GM21576 (cell line): ENCODE results near the gene PLD6.
"Not testable (repeated sequence)": the region's sequence is repeated elsewhere in the genome, so short reads cannot be mapped to it uniquely, and the experiment has no call there.

Experiments
- ATAC-seq: cut with Tn5 transposase; IDR thresholded peaks from one replicate; pipeline ENCODE4 v1.9.1; 2021; ENCODE audit warnings: mild to moderate bottlenecking, moderate library complexity; ENCODE audit not compliant: unreplicated experiment

PLD6 gene, protein sequence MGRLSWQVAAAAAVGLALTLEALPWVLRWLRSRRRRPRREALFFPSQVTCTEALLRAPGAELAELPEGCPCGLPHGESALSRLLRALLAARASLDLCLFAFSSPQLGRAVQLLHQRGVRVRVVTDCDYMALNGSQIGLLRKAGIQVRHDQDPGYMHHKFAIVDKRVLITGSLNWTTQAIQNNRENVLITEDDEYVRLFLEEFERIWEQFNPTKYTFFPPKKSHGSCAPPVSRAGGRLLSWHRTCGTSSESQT

DNA sequence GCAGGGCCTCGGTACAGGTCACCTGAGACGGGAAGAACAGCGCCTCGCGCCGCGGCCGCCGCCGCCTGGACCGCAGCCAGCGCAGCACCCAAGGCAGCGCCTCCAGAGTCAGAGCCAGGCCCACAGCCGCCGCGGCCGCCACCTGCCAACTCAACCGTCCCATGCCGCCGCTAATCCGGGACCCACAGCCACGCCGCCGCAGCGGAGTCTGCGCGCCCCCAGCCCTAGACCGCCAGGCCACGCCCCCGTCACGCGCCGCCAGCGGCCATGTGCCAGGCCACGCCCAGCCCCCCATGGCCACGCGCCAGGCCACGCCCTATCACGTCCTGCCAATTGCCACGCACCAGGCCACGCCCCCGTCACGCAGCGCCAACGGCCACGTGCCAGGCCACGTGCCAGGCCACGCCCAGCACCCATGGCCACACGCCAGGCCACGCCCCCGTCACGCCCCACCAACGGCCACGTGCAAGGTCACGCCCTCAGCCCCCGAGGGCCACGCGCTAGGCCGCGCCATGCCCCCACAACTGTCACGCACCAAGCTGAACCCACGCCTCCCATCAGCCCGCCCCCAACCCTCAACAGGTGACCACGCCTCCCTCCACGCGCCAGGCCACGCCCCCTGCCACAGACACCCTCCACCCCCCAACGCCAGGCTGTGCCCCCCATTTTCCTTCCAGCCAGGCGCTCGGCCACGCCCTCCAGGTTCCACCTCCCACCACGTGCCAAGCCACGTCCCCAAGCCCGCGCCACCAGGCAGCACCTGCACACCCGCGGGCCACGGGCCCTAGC is at the start of gene PLD6:
Gene PLD6 (minus strand): TSS at position 210 of the 789 bp plus-strand sequence. CDS start 47 bp downstream, at position 163.
- peak; percentile 49 for ATAC-seq

DNA sequence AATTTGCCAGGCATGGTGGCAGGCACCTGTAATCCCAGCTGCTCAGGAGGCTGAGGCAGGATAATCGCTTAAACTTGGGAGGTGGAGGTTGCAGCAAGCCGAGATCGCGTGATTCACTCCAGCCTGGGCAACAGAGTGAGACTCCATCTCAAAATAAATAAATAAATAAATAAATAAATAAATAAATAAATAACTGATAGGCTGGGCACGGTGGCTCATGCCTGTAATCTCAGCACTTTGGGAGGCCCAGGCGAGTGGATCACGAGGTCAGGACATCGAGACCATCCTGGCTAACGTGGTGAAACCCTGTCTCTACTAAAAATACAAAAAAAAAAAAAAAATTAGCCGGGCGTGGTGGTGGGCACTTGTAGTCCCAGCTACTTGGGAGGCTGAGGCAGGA is 49.6 kb upstream of the PLD6 start:
- not testable (repeated sequence) for ATAC-seq

DNA sequence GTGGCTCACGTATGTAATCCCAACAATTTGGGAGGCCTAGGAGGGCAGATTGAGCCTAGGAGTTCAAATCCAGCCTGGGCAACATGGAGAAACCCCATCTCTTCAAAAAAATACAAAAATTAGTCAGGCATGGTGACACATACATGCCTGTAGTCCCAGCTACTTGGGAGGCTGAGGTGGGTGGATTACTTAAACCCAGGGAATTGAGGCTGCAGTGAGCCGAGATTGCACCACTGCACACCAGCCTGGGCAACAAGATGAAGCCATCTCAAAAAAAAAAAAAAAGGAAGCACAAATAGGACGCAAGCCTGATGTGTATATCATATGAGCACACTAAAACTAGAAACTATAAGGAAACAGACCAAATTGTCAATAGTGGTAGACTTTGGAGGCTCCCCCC is 47.9 kb upstream of the PLD6 start:
- no peak for ATAC-seq

DNA sequence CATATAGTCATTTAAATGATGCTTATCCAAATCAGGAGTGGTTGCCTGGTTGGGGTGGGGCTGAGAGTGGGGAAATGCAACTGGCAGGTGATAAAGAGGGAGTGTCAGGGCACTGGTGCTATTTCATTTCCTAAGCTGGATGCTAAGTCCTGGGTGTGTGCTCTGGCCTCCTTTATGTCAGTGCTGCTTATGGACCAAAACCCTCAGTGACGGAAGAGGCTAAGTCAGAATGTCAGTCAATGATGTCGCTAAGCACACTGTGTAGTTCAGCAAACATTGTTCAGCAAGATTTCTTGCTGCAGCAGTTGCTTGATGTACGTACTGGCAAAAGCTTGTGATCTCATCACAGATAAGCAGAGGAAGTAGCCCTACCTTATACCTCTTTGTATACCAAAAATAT is 47.3 kb upstream of the PLD6 start:
- no peak for ATAC-seq

DNA sequence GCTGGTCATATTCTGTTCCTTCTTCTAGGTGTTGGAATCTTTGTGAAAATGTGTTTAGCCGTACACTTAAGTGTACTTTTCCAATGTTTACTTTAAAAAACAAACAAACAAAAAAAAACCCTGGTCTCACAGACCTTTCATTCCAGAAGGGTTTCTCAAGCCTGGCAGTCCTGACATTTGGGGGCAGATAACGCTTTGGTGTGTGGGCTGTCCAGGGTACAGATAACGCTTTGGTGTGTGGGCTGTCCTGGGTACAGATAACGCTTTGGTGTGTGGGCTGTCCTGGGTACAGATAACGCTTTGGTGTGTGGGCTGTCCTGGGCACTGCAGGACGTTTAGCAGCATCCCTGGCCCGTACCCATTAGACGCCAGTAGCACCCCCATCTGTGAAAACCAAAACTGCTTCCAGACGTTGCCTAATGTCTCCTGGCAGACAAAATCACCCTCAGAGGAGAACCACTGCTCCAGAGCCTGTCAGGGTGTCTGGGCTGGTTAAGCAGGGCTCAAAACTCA is 46.1 kb upstream of the PLD6 start:
- no peak for ATAC-seq

DNA sequence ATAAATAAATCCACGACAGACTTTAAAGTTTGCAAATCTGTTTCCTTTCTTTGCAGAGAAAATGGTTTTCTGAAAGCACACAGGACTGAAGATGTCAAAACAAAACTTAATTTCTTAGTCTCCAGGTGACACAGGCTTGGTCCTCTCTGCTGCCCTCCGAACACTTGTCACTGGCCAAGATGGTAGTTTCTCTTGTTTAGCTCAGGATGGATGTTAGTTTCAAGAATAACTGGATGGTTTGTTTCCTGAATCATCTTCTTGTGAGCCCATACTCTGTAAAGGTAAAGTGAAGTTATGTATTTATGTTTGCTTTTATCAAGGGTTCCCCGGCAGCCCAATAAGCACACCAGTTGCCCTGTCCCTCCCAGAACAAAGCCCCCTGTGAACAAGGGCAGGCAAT is 40.7 kb upstream of the PLD6 start:
- ATAC-seq, result no peak

DNA sequence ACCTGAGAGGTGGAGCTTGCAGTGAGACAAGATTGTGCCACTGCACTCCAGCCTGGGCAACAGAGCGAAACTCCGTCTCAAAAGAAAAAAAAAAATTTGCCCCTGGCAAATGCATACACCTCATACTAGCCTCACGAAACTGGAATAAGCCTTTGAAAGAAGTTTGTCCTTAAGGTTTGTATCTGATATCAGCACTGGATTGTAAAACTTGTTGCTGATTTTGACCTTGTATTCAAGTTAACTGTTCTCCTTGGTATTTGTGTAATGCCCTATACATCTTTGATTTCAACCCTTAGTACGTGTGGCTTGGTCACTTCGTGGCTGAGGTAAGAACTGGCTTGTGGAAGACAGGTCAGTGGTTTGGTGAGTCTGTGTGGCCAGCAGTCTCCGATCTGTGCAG is 37.0 kb upstream of the PLD6 start:
- no peak for ATAC-seq

DNA sequence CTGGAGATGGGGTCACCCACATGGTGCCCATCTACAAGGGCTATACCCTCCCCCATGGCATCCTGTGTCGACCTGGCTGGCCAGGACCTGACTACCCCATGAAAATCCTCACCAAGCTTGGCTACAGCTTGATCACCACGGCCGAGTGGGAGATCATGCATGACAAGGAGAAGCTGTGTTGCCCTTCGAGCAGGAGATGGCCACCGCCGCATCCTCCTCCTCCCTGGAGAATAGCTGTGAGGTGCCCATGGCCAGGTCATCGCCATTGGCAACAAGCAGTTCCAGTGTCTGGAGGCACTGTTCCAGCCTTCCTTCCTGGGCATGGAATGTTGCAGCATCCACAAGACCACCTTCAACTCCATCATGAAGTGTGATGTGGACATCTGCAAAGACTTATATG is 36.1 kb upstream of the PLD6 start:
- no peak for ATAC-seq

DNA sequence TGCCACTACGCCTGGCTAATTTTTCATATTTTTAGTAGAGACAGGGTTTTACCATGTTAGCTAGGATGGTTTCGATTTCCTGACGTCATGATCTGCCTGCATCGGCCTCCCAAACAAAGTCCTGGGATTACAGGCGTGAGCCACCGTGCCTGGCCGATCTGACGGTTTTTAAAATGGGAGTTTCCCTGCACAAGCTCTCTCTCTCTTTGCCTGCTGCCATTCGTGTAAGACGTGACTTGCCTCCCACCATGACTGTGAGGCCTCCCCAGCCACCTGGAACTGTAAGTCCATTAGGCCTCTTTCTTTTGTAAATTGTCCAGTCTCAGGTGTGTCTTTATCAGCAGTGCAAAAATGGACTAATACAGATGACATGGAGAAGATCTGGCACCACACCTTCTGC is 35.5 kb upstream of the PLD6 start:
- ATAC-seq, result no peak

DNA sequence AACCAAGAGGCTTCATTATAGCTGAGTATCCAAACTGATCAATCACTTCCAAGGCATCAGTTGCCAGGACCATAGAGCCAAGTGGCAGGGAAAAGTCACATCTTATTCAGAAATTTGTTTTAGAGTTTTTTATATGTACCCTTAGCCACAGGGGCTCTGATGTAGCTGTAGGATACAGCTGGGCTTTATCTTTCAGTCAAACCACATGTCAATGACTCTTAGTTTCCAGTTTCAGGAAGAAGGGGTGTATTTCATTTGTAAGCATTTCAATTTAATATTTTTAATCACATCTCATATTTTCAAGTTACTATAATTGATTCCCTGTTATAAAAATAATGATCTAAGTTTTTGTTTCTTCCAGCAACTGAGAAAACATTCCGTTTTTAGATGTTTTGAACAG is 33.7 kb upstream of the PLD6 start:
- no peak for ATAC-seq

DNA sequence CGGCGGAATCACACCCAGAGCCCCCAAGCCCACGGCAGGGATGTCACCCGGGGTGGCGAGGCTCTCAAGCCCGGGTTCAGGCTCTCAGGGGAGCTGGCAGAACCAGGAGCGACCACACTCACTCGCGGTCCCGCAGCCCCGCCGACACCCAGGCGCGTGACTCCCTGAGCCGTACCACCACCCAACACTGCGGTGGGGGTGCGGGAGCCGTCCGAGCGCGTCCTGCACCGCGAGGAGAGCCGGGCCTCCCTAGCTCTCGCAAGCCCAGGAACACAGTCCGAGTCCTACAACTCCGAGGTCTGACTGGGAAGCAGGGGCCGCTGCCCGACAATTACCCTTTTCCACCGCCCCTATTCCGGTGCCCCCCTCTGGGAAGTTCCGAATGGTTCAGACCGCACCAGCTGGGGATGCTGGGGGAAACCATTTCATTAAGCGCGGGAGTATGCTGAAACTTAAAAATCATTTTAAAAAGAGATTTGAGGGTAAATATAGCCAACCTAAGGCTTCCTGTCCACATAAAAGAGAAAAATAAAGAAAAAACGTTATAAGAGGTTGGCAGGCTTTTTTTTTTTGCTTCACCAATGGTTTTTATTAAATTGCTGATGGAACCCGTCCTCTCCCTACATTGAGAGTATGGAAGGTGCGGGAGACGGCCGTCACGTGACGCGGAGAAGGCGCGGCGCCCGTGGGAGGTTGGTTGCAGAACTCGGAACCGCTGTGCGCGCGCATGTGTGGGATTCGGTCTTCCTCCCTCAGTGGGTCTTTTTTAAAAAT is 31.1 kb upstream of the PLD6 start, which contains the start of gene FLCN:
Gene FLCN (minus strand): TSS at position 143 of the 774 bp plus-strand sequence. CDS start 9,031 bp downstream, outside the sequence.
- peak; percentile 75 for ATAC-seq

DNA sequence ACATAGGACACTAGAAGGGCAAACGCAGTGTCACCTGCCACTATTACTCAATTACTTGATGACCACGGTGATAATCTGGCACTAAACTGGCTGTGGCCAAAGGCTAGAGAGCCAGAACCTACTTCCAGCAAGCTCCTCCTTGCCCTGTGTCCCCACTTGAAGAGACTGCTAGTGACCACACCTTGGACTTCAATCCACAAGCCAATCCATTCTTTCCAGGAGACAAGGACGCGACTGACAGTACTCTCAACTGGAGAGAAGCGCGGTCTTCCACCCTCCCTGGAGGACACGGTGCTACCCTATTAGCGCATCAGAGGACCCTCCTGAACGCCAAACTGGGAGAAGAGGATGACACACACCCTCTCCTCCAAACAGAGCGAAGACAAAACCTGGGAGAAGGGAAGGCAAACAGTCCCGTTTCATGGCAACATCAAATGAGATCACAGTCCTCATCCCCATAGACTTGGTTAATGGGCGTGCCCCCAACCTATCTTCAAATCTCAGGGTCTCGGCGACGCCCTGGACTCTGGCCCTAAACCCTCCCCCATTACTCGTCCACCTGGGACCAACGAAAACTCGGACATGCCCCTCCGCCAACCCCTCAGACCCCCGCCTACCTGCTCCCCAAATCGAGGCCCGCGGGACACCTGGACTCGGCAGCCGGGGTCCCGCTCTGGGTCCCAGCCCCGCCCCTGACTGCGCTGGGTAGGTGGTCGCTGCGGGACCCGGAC is 30.3 kb upstream of the PLD6 start:
- ATAC-seq, result peak; percentile 32

DNA sequence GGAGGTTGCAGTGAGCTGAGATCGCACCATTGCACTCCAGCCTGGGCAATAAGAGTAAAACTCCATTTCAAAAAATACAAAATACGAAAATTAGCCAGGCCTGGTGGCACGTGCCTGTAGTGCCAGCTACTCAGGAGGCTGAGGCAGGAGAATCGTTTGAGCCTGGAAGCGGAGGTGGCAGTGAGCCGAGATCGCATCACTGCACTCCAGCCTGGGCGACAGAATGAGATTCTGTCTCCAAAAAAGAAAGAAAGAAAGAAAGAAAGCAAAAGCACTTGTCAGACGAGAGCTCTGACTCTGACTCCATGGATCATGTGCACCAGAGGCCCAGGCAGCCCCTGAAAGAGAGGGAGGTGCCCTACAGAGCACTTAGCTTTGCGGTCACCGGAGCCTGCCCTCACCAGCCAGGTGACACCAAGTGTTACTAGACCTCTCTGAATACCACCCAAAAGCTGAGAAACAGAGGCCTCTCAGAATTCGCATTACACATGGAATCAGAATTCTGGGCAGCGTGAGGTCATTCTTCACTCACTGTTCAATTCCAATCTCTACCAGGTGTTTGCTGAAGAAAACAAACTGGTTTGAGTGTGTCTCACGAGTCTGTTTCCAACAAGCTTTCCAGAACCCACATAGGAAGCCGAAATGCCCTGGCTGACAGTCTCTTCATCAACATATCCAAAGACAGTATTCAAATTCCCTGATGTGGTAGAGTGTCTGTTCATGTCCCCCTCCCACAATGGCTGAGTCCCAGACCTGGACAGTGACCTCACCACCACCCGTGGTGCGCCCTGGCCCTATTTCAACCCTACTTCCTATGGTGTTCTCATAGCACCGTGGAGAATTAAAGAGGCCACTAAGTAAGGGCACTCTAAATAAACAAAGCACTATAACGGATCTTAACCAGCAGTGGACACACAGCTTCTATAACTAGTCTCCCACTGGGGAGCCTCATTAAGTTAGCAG is 29.4 kb upstream of the PLD6 start:
- no peak for ATAC-seq

DNA sequence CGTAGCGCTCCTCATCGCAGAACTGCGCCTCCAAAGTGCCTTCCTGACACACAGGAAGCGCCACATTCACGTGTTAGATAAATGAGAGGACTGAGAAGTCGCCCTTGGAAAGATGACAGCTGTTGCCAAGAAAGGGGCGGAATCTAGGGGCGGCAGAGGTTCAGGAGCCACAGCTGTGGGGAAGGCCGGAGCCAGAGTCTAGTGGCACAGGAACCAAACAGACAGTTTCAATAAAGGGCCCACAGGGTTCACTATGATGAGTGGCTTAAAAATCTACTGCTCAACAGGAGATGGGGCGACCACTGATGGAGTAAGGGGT is 26.1 kb upstream of the PLD6 start:
- ATAC-seq, result no peak

DNA sequence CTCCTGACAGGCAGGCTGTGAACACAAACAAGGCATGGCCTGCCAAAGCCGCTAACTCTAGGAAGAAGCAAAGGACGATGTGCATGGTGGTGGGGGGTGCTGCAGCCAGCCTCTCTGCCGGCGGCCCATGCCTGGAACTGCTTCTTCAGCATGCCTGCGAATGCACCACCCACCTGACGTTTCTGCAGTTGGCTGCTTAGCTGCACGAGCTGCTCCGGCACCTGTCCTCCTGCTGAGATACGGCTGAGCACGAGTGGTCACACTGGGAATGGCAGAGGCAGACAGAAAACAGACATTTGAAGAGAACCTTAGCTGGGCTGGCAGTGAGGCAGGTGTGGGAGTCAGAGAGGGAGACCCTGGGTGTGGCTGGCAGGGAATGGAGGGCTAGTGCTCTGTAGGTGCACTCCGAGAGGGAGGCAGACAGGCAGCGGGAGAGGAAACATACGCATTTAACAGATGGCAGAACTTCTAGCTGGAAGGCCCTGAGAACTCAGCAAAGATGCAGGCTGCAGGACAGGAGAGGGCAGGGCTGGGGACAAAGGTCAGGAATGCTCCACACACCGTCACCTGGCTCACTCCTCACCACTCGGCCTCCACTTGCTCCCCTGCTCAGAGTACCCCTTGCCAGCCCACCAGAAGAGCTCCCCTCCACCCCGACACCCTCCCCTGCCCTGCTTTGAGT is 25.6 kb upstream of the PLD6 start:
- ATAC-seq, result no peak

DNA sequence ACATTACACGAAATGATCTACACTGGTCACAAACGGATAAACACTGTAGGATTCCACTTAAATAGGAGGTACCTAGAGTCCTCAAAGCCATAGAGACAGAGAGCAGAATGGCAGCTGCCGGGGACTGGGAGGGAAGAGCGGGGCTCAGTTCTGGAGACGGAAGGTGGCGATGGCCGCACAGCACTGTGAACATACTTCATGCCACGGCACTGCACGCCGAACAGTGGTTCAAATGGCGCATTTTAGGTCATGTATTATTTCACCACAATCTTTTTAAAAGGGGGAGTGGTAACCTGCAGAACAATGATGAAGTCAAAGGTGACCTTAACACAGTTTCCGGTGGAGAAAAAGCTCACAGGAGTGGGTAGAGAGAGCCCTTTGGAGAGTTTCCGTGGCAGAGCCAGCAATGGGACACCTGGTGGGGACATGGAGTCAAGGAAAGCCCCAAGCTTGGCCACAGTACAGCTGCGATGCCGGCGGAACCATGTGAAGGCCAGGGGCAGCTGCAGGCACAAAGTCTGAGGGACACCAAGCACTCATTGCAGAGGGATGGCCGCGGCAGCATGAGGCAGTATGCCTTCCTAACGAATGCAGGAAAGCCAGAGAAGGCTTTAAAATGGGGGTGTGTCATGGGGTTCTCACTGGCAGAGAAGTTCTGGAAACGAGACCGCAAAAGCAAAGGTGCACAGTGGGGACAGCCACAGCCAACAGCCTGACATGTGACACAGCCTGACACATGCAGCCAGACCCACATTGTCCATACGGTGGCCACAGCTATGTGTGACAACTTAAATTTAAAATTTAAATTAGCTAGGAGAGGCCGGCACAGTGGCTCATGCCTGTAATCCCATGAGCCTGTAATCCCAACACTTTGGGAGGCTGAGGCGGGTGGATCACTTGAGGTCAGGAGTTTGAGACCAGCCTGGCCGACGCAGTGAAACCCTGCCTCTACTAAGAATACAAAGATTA is 23.6 kb upstream of the PLD6 start:
- no peak for ATAC-seq

DNA sequence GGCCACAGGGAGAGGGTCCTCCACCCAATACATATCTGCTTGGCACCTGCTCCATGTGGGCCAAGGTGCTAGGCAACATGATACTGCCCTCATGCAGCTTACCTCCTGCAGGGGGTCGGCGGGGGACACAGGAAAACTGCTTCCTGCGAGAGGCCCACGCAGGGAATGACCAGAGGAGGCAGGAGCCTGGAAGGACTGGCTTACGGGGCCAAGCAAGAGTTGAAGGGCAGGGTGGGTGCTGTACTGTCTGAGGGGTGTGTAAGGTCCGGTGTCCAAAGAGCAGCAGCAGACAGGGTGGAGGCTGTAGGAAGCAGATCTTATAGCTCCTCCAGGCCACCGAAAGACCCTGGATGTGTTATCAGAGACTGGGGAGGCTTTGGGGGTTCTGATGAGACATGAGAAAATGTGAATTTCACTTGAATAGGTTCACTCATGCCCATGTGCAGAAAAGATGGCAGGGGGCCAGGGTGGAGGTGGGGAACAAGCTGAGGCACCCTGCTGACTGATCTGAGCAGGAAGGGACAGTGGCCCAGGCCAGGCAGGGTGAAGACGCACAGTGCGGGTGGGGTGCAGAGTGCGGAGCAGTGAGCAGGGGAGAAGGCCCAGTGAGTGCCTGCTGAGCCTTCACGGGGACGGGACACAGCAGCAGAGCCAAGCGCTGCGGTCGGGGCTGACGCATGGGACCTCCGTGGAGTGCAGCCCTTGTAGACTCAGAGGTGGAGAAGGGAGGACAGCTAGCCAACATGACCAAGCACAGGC is 22.6 kb upstream of the PLD6 start:
- no peak for ATAC-seq
